Stimulated activated CD4-positive, alpha-beta T cell treated with anti-CD3 and anti-CD28 coated beads, Interleukin-4, amount 100 ng/mL, for 4 hours (primary cell): Measurements from ENCODE around the gene ERO1B.

Experiments
- DNase-seq, 2 experiments: peaks; one replicate each; pipeline ENCODE4 v3.0.0-alpha.2; 2020

Gene ERO1B

GRCh38 chr1:236176337-236177336 lies 105.1 kb downstream of the ERO1B start:
- no peak for DNase-seq

DNA sequence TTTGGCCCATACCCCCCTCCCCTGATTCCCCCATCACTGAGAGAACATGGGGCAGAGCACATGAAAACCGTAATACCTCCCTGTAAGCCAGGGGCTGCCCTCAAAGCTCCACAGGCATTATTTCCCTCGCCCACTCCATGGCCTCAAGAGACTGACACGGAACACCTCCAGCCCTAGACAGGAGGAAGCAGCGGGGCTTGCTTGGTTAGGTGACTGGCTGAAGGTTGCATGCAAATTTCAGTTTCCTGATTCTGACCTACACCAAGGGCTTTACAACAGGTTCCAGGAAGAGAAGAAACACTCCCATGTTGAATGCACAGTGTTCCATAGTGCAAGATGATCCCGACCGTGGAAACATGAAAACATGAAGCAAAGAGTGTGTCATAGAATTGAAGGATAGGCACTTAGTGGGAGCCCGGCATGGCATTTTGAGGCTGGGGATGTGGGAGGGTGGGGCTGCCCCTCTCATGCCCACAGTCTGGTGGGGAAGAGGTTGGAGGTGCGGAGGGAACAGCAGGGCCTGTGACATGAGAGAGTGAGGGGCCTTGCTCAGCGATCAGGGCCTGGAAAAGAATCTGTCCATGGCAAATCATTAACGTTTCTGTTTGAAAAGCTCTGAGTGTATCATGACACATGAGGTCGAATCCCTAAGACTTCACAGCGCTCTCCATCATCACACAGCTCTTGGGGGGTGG lies 106.0 kb downstream of the ERO1B start:
- DNase-seq = no peak

DNA sequence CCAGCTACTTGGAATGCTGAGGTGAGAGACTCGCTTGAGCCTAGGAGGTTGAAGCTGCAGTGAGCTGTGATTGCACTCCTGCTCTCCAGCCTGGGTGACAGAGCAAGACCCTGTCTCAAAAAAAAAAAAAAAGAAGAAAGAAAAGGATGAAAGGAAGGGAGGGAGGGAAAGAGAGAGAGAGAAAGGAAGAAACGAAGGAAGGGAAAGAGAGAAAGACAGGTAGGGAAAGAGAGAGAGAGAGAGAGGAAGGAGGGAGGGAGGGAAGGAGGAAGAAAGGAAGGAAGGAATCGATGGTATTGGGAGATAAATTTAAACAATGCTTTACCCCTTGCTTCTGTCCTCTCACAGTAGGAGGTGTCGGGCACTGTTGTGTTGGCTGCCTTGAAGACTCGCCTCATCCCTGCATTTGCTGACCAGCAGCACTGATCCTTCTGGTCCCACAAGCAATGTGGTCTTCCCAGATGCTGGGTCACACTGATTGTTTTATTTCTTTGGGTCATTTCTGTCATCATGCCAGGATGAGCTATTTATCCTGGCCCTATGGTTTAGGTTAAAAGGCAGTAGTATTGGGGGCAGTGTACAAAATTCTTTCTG lies 108.5 kb downstream of the ERO1B start:
- no peak for DNase-seq

DNA sequence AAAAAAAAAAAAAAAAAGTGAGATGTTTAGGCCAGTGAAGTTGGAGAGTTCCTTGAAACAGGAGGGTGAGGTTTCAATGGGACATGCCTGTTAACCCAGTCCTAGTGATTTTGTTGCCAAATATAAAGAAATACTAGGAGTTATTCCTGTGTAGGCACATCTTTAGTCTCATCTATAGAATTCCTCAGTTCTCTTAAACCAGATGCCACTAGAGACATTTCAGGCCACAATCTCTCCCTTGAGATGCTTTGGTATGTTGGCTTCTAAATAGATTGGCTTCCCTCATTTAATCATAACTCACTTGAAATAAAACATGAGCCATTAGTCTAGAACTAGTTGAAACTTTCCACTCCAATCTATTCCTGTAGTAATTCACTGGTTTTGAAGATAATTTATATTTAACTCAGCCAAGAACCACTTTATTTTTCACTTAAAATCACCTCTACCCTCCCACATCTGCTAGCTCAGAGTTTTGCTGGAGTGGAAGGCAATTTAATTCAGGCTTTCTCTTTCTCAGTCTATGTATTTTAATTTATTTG lies 109.6 kb downstream of the ERO1B start:
- no peak for DNase-seq

DNA sequence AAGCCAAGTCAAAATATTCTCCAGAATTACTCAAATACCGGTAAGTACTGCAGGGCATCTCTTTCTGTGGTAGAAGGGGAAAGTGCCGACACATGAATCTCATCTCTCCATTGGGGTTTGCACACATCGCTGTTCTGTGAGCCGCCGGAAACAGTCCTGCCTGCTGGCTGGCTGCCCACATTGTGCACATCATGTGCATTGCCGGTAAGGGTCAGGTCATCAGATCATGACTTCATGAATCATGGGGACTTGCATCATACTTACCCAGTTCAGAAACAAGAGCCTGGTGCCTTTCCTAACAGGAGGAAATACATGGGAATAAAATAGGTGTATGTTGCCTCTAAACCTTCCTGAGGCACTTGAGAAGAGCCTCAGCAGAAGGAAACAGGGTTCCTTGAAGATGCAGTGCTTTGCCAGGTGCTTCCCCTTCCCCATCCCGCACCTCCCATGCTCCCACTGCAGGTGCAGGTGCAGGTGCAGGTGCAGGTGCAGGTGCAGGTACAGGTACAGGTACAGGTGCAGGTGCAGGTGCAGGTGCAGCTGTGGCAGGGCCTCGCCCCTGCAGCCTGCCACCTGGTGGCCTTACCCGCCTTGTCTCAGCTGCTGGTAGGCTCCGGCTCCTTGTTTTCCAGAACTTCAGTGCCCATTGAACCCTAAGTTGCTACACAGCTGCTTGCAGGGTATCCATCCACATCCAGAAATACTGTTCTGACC lies 112.9 kb downstream of the ERO1B start:
- DNase-seq = no peak

DNA sequence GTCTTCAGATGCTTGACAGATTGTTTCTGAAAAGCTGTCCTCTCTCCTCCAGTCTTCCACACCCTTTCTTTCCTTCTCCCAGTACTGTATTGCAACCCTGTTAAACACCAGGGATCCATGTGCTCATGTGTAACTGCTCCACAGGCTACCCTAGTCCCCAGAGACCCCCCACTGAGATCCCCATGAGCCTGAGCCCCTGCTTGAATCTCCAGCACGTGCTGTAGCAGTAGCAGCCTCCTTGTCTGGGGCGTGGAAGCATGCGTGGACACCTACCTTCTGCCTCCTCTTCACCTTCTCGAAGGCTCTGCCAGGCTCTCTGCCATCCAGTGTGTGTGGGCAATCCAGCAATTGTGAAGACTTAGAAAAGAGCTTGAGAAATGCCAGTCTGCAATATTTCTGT lies 114.2 kb downstream of the ERO1B start:
- no peak for DNase-seq

DNA sequence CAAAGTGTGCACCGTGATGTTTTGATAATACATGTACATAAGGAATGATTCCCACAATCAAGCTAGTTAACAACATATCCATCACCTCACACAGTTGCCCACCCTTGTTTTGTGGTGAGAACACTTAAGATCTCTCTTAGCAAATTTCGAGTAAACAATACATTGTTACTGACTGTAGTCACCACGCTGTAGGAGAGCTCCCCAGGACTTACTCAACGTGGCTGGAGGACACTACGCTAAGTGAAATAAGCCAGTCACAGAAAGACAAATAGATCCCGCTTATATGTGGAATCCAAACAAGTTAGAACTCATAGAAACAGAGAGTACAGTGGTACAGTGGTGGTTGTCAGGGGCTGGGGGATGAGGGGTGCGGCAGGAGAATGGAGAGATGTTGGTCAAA lies 114.6 kb downstream of the ERO1B start:
- DNase-seq = no peak

GRCh38 chr1:236166041-236166440 lies 115.7 kb downstream of the ERO1B start:
- DNase-seq = no peak
